Thyroid gland (tissue), 4 donors: Measurements from ENCODE around the gene TBC1D25.

Experiments
- POLR2A ChIP-seq, 2 donors: fragments of 450-650 bp; IDR thresholded peaks; one replicate each; pipeline ENCODE4 v1.6.1; 2017; ENCODE audit warnings: antibody characterized with exemption in 2 of 2, mild to moderate bottlenecking in 2 of 2, moderate library complexity in 1 of 2
- TF ChIP-seq, protein P1 (sequence below), 6 experiments: fragments of 200-600 bp in 3 of 6; fragments of 450-650 bp in 3 of 6; sonication (generic) in 3 of 6; IDR thresholded peaks; one replicate each; pipeline ENCODE4 v1.5.1; 2016 to 2019; ENCODE audit warnings: antibody characterized with exemption in 6 of 6, mild to moderate bottlenecking in 2 of 6, inconsistent platforms in 1 of 6, moderate library complexity in 1 of 6

DNA sequence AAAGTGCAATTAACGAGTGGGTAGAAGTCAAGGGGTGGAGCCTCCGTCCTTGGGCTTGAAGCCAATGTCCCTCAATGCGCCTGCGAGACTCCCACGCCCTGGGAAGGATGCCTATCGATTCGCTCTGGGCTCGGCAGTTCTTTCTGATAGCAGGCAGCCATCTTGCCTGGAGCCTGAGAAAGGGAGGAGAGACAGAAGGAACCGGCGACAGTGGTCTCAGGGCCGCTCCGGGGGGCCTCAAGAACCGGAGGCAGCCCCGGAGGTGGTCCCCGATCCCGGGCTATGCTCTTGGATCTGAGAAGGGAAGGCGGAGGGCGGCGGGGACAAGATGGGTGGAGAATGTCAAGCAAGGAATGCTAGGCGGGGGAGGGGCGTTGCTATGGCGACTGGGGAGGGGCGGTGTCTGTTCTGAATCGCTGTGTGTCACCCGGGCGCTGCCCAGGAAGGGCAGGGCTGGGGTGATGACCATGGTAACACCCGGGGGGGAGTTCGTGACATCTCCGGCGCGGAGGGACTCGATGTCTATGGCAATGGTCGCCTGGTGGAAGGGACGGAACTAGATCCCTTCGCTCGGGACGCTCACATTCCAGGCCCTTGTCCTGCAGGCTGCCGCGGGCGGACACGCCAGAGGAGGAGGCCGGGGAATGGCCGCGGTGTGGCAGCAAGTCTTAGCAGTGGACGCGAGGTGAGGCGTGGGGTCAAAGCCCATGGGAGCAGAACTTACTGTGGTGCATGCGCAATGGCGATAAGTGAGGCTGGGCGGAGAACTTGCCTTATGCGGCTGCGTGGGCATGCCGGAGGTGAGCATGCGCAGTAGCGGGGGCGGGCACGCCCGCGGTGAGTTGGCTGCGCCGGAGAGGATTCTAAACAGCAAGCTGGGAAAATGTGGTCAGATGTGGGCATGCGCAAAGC lies 58.1 kb downstream of the TBC1D25 start, which contains the start of gene WDR13:
- peak; percentile 33 to 79 for TF ChIP-seq POLR2A (IDR thresholded peaks at IDR 0.05)
- TF ChIP-seq, protein P1, sequence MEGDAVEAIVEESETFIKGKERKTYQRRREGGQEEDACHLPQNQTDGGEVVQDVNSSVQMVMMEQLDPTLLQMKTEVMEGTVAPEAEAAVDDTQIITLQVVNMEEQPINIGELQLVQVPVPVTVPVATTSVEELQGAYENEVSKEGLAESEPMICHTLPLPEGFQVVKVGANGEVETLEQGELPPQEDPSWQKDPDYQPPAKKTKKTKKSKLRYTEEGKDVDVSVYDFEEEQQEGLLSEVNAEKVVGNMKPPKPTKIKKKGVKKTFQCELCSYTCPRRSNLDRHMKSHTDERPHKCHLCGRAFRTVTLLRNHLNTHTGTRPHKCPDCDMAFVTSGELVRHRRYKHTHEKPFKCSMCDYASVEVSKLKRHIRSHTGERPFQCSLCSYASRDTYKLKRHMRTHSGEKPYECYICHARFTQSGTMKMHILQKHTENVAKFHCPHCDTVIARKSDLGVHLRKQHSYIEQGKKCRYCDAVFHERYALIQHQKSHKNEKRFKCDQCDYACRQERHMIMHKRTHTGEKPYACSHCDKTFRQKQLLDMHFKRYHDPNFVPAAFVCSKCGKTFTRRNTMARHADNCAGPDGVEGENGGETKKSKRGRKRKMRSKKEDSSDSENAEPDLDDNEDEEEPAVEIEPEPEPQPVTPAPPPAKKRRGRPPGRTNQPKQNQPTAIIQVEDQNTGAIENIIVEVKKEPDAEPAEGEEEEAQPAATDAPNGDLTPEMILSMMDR (IDR thresholded peaks at IDR 0.05), result no peak
